KG1 (cell line): ENCODE results near the gene LAMC1.
A peak's percentile ranks its signal among the peaks of the same experiment; 100 is the strongest.

Experiments
- DNase-seq: peaks from one replicate; lab custom pipeline; 2025; lab: John Stamatoyannopoulos, UW

Gene LAMC1

GRCh38 chr1:183021405-183022201 is 1.6 kb upstream of the LAMC1 start:
- no peak for DNase-seq

DNA sequence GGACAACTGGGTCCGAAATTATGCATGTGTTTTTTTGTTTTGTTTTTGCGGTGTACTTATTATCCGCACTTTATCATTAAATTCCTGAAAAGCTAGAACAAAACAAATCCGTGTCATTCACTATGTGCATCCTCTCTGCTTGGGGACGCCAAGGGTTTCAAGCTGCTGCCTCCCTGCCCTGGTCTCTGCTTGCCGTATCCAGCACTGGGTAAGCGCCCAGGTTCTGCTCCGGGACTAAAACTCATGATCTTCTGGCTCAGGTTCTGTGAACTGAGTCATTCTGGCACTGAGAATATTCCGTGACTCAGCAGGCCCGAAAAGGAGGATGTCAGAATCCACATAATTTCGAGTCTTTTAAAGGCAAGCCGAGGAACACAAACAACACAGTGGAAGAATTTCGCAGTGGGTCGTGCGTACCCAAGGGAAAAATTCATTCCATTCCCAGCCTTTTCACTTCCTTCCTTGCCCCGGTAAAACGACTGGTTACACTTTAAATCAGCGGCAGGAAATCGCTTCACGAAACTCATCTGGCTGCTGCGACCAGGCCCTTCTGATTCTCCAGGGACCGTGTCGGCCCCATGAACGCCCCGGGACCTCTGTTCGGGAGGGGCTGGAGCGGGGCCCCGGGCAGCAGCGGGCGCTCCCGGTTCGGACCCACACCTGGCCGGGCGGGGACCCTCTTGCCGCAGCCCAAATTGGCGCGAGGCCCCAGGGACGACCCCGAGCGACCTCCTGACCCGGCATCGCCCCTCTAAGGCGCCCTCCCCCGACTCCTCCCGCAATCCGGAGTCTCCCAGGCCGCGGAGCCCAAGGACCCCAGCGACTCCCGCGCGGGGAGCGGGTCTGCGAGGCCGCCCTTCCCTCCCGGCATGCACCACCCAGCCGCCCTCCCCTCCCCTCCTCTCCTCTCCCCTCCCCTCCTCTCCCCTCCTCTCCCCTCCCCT is 746 bp upstream of the LAMC1 start:
- DNase-seq: peak; percentile 38

- peak; percentile 47 for DNase-seq
These were observed 539 bp downstream of the LAMC1 start for GRCh38 chr1:183023601-183024316.

- DNase-seq: peak; percentile 55
These were observed 1.2 kb downstream of the LAMC1 start for GRCh38 chr1:183024317-183025009.

- DNase-seq: no peak
These were observed 1.8 kb downstream of the LAMC1 start for GRCh38 chr1:183025010-183025337.

GRCh38 chr1:183025782-183026774 is 2.9 kb downstream of the LAMC1 start:
- no peak for DNase-seq

GRCh38 chr1:183027031-183027430 is 3.8 kb downstream of the LAMC1 start:
- DNase-seq: no peak

GRCh38 chr1:183027791-183028190 is 4.6 kb downstream of the LAMC1 start:
- no peak for DNase-seq

GRCh38 chr1:183029591-183030000 is 6.4 kb downstream of the LAMC1 start:
- DNase-seq: no peak

DNA sequence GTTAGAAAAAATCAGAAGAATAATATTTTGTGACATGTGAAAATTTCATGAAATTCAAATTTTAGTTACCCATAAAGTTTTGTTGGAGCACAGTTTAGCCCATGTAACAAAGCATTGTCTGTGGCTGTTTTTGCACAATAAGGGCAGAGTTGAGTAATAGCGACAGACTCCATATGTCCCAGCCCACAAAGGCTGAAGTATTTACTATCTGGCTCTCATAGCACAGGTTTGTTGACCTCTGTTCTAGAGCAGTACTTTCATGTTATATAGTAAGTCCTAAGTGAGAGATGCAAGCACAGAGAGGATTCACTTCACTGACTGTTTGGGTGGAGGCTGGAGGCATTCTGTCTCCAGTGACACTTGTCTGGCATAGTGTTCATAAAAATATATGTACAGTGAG is 6.8 kb downstream of the LAMC1 start:
- DNase-seq: no peak

- DNase-seq: no peak
These were observed 9.1 kb downstream of the LAMC1 start for GRCh38 chr1:183032122-183032921.

GRCh38 chr1:183033205-183033604 is 10.0 kb downstream of the LAMC1 start:
- DNase-seq: no peak

- no peak for DNase-seq
These were observed 11.5 kb downstream of the LAMC1 start for GRCh38 chr1:183034682-183035081.

GRCh38 chr1:183038333-183038866 is 15.2 kb downstream of the LAMC1 start:
- DNase-seq: no peak

DNA sequence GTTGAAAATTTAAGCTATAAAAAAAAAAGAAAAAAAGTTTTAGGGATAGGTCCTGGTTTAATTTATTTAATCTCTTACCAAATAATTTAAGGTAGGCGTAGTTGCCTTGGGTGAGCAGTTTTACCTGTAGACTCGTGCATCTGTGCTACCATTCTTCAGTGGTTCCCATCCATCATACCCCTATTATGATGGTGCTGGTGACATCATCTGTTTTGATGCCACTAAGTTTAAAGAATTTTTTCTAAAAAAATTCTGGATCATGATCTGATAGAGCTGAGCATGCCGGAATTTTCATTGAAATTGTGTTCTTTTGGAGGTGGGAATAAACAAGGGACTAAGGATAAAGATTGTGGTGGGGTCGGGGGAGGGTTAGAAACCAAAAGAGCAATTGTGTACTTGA is 15.7 kb downstream of the LAMC1 start:
- DNase-seq: no peak

GRCh38 chr1:183039330-183039729 is 16.1 kb downstream of the LAMC1 start:
- DNase-seq: no peak

GRCh38 chr1:183039985-183040447 is 16.8 kb downstream of the LAMC1 start:
- DNase-seq: no peak

GRCh38 chr1:183040547-183040971 is 17.3 kb downstream of the LAMC1 start:
- DNase-seq: no peak

- DNase-seq: no peak
These were observed 20.0 kb downstream of the LAMC1 start for GRCh38 chr1:183043254-183043653.
